H54 (cell line): Measurements from ENCODE around the gene NR2F1.

Source experiments
- DNase-seq: peaks from one replicate; pipeline ENCODE4 v3.0.0; 2011; ENCODE audit warnings: low spot score, mixed read lengths; ENCODE audit not compliant: insufficient read length
- FAIRE-seq: peaks from 3 replicates; lab custom pipeline; 2011; peaks lifted over from hg19 to GRCh38; lab: Jason Lieb, UNC
- POLR2A ChIP-seq: IDR thresholded peaks from 2 replicates; pipeline ENCODE4 v1.6.1; 2011; ENCODE audit warnings: low read depth, mild to moderate bottlenecking, low read length

The NR2F1 gene

DNA sequence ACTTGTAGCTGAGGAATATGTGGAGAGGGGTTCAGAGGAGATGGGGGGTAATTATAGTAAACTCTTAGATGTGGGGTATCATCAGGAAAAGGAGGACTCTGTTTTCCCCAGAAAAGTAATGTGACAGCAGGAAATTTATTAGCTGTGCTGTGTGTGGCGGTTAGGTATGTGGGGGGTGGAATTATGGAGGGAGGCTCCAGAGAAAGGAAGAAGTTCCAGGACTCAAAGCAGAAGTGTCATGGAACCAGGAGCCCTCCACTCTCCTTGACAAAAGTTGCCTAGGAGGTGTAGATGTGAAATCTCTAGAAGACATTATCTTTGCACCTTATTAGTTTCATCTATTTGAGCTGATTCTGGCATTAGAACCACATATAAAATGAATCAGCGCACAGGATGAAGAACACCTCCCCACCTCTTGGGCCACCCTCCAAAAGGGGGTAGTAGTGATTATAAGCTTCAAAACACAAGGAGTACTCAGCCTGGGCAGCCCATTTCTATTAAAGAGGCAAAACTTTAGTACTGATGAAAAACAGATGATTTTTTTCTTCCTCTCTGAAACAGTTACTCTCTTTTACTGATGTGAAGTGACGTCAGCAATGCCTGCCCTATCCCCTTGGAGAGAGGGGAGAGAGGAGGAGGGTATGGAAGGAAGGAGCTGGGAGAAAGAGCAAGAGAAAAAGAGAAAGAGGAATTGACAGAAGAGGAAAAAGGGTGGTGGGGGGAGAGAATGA lies 18.2 kb downstream of the NR2F1 start:
- FAIRE-seq (no peak), DNase-seq (no peak)
- TF ChIP-seq POLR2A = no peak

DNA sequence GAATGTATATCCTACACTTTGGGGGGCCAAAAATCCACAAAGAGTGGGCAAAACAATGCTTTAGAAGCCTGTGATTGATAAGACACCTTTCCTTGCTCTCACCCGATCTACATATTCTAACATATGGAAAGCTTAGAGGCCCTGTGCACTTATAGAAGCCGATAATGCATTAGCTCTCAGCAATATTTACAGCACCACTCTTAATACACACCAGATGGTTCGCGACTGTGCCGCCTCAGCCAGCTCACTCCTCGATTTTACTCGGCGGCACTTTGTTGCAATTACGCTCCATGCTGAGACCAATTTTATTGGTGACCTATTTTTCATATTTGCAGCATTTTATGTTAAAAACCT lies 18.8 kb downstream of the NR2F1 start:
- FAIRE-seq (no peak), DNase-seq (no peak)
- no peak for TF ChIP-seq POLR2A

DNA sequence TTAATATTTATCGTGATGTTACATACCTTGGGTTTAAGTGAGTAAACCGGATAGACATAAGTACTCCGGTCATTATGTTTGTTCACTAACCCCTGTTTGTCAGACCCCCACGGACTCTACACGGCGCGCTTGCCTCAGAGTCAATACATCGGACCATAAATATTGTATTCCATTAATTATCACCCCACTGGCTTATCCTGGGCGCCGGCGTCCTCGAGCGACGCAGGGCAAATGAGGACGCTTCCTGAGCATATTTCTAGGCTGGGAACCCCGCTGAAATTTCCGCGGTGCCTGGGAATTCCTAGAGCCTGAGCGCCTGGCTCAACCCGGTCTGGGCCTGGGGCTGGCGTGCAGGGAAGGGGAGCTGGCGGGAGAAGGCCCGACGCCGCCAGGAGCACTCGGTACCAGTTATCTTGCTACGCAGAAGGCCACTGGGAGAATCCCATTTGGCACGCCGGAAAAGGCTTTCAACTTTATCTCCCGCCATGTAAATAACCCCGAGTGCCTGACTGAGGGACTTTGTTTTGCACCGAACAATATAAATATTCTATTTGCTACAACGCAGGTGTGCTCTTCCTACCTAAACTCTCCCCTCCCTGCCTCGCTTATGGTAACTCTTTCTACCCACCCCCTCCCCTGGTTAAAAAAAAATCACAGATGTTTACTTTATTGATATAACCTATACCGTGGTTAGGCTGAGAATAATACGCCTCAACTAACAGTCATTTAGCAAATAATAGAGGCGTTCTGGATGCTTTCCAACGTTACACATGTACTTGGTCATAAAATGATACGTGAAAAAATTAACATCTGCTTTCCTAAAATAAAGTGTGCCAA lies 19.4 kb downstream of the NR2F1 start:
- FAIRE-seq (no peak), DNase-seq (no peak)
- TF ChIP-seq POLR2A = no peak

DNA sequence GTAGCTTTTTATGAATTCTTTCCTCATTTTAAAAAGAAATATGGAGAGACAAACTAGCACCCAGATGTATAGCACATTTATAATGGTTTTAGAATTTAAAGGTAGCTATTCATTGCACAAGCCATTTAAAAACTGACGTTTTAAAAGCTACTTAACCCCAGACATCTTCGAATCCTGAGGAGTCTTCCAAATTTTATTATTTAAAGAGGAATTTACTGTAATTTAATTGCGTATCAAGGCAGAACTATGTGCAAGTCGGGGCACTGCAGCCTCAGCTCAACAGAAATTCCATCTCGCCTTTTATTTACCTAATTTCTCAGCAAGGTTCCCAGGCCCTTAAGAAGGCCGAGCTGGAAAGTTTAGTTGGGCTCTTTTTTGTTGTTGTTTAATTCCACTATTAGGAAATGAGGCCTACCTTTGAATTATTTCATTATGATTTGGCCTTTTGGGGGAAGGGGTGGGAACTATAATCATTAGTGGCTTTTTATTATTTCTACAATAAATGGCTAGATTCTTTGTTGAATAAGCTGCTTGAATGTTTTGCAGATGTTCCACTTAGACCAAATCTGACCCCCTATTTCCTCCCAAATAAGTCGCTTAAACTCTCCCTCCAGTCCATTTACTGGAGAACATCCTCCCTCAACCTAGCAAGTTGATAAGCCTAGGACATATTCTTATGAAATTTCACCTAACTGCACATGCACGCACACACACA lies 20.2 kb downstream of the NR2F1 start:
- FAIRE-seq (no peak), DNase-seq (no peak)
- TF ChIP-seq POLR2A = no peak

DNA sequence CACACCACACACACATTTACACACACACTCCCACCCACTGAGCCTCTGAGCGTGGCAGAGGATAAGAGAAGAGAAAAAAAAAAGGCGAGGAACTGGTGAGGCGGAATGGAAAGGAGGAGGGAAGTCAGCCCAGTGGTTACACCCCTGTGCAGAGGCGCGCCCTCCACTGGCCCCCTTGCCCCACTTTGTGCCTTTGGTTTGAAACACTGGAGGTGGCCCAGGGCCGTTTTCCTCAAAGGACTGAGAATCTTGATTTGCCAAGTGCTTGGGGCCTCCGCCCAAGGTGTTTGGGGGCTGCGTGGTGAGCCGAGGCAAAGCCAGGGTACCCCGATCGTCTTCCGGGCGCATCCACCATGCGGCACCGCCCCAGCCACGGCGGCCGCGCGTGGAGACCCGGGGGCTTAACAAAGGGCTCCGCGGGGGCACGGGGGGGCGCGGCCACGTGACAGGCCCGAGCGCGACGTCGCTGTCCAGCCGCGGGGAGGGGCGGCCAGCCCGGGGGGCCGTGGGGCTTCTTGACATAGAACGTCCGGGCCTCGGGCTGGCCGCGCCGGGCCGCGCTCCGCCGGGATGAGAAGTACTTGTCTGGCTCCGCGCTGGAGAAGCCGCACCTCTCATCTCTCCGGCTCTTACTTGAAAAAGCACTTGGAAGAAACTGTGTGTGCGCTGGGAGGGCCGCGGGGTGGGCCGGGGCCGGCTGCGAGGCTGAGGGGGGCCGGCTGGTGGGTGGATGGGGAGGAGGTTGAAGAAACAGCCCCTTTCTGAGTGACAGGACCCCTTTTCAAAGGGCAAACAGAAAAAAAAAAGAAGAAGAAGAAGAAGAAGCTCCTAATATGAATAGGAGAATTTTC lies 21.0 kb downstream of the NR2F1 start:
- FAIRE-seq (no peak), DNase-seq (no peak)
- TF ChIP-seq POLR2A = no peak

DNA sequence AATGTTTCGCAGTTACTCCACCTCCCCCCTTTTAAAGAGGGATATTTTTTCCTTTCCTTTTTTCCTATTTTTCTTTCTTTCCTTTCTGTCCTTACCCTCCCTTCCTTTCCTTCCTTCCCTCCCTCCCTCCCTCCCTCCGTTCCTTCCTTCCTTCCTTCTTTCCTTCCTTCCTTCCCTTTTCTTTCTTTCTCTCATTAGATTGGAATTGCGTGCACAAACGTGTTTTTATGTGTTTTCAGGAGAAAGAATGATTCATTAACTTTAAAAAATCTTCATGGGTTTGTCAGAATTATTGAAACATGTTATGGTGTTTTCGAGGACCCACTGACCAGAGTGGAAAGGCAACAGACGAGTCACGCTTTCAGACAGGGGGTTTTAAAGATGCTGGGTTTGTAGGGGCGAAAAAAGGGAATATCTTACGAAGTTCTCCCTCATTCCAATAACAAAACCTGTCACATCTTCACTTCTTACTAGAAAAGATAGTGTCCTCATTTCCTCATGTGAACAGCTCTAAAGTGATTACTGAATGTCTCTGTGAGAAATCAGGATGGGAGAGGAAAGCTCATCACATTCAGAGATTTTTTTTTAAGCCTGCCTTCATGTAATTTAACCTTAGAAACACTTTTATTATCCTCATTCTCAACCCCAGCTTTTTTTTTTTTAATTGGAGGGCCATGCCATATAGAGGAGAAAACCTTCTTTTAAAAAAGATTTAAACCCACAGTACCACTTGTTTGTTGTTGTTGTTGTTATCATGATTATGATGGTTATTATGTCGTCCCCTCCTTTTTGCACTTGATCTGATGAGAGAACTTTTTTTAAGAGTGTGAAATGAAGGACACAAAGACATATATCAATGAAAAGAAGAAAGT lies 21.9 kb downstream of the NR2F1 start:
- TF ChIP-seq POLR2A = no peak
- DNase-seq (no peak), FAIRE-seq (no peak)

DNA sequence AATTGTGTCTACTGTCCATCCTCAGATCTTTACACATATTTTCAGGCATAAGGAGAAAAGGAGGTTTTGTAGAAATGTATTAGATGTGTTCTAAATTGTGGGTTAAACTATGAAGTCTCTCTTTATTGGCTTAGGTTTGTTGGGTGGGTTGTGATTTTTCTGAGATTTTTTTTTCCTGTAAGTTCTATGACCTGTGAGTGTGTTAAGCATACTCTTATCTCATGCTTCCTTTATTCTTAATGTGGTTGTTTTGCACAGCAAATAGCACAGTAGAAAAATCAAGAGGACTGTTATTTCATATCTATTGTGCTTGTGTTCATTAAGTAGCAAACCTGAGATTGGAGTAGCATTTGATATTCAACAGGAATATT lies 23.3 kb downstream of the NR2F1 start:
- no peak for DNase-seq
- no peak for FAIRE-seq
- TF ChIP-seq POLR2A = no peak

DNA sequence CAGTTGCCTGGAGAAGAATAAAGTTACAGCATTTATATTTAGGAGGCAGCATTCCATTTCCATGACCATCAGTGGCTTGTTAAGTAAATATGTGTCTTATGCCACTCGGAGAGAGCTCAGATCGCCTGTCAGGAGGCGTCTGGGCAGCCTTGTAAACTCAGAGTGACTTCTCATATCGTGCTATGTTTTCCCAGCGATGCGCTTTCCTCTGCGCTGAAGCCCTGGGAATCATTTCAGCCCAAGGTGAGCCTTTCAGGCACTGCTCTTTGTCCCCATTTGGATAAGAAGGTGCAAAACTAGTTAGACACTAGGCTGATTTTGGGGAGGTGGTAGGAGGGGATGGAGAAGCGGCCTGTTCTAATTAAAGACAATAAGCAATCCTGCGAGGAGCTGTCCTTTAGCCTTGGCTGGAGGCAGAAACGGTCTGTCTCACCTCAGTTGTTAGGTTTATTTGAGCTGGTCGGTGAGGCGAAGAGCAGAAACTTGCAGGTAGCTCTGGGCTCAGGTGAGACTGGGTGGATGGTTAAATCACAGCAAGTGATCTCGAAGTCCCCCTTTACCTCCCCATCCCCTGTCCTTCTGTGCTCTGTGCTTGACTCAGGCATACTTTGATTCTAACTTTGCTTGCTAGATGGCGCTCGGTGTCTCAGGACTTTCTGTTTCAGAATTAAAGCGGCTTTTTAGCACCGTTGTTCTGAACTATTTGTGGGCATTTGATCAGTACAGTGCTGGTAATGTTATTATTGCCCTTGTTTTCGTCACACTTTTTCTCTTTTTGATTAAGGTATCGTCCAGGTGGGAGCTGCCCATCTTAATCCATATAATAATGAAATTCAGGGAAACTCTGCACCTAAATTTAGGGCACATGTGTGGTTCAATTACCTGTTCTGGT lies 24.6 kb downstream of the NR2F1 start:
- DNase-seq (no peak), FAIRE-seq (no peak)
- TF ChIP-seq POLR2A = no peak

DNA sequence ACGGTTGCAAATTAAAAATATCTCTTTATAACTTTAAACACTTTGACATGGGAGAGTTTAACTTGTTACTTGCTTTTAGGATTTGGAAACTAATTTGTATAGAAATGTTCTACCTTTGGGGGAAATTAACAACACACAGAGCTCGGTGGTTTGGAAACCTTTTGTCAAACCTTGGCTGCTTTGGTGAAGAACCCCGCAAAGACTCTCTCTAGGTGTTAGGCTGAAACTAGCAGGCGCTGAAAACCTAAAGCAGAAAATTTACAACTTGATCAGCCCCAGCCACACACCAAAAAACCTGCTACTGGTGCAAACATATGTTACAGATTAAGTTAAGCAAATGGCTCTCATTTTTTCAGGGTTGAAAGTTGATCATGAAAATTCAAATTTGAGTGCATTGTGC lies 25.8 kb downstream of the NR2F1 start:
- DNase-seq = no peak
- no peak for TF ChIP-seq POLR2A
- FAIRE-seq = no peak

DNA sequence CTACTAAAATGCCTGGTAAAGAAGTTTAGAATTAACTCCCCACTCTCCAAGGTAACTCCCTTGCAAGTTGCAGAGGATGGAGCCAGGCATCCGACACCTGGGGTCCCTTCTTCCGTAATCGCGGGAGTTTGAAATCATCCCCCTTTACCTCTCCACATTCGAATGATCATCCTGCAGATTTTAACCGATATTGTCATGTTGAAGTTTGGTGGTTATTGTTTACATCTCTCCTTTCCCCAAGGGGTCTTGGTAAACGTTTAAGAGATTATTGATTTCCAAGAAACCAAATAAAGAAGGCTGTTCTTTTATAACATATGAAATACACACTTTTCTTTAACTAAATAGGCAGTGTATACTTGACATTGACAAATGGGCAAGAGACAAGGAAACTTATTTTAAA lies 26.7 kb downstream of the NR2F1 start:
- no peak for TF ChIP-seq POLR2A
- FAIRE-seq = no peak

DNA sequence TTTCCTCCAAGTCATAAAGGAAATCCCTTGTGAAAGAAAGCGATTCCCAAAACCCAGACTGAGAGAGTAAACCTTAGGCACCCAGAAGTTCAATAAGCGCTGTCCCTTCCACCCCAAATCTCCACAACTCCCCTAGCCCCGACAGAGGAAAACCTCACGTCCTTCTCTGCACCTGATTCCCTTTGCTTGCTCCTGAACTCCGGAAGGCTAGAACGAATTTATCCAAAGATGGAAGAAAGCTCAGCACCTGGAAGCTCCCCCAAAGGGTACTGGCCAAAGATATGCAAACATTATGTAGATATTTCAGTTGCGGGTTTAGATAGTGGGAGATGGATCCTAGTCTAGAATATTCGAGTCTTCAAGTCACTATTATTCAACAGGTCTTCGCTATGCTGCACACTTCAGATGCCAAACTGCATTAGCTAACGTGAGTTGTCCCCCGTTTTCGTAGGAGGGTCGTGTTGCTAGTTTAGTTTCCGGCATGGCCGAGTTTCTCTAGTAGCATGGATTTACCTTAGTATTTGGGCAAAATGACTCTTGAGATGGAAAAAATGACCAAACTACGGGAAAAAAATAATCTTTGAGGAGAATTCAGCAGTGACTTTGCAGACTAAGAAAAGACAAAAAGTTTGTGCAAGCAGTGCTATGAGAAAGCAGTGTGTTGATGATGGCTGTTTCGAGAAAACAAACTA lies 27.7 kb downstream of the NR2F1 start:
- no peak for FAIRE-seq
- no peak for TF ChIP-seq POLR2A
- DNase-seq = no peak

More for the DNA sequence above, 26.7 kb downstream of the NR2F1 start:
- DNase-seq = no peak
